CD4-positive, alpha-beta memory T cell (primary cell): ENCODE data around the gene ORC5. TPM values are rescaled to one million over a fixed set of nuclear protein-coding genes. Genes with fewer than 3 reads are reported as not detected.

Experiments used
- CTCF ChIA-PET: fragments of 350-600 bp; sonication (Branson Sonifier 250); formaldehyde crosslinking; loops from one replicate; lab custom pipeline; 2021; ENCODE audit warnings: inconsistent platforms; ENCODE audit not compliant: partially characterized antibody; lab: Charles Lee
- POLR2A ChIA-PET: fragments of 350-600 bp; sonication (Branson Sonifier 250); formaldehyde crosslinking; loops from one replicate; lab custom pipeline; 2021; ENCODE audit not compliant: partially characterized antibody; lab: Charles Lee
- DNase-seq, 5 donors: peaks; one replicate each; pipeline versions ENCODE4 v3.0.0 to v3.0.0-alpha.2; 2020 to 2022; ENCODE audit warnings: mixed read lengths in 1 of 5
- H3K27ac ChIP-seq: one replicate; pipeline ENCODE4 v1.7.0; 2013; ENCODE audit warnings: low read depth, low read length
- H3K27me3 ChIP-seq: 2 replicates; pipeline ENCODE4 v1.7.0; 2013; ENCODE audit warnings: mild to moderate bottlenecking, low read length, moderate library complexity; ENCODE audit not compliant: insufficient read depth
- H3K36me3 ChIP-seq: 2 replicates; pipeline ENCODE4 v1.7.0; 2013; ENCODE audit warnings: mild to moderate bottlenecking, low read length, moderate library complexity; ENCODE audit not compliant: insufficient read depth
- H3K4me1 ChIP-seq: 2 replicates; pipeline ENCODE4 v1.7.0; 2013; ENCODE audit warnings: mild to moderate bottlenecking, low read length, moderate library complexity; ENCODE audit not compliant: insufficient read depth
- H3K4me3 ChIP-seq, 2 donors: one replicate each; pipeline ENCODE4 v1.7.0; 2013; ENCODE audit warnings: low read length in 2 of 2, mild to moderate bottlenecking in 1 of 2
- H3K9me3 ChIP-seq, 2 donors: one replicate each; pipeline ENCODE4 v1.7.0; 2013; ENCODE audit warnings: low read length in 2 of 2, control low read depth in 1 of 2; ENCODE audit not compliant: control insufficient read depth in 1 of 2
- H3K27ac Mint-ChIP-seq, 7 donors: one replicate each; pipeline ENCODE4 v1.8.0; 2020 to 2021; ENCODE audit warnings: mixed read lengths in 7 of 7, mild to moderate bottlenecking in 6 of 7, inconsistent platforms in 3 of 7, moderate library complexity in 3 of 7
- H3K27me3 Mint-ChIP-seq, 2 donors: one replicate each; pipeline ENCODE4 v1.8.0; 2020 to 2021; ENCODE audit warnings: mixed read lengths in 2 of 2
- H3K36me3 Mint-ChIP-seq, 2 donors: one replicate each; pipeline ENCODE4 v1.8.0; 2020 to 2021; ENCODE audit warnings: mixed read lengths in 2 of 2, inconsistent platforms in 1 of 2, mild to moderate bottlenecking in 1 of 2
- H3K4me1 Mint-ChIP-seq, 4 donors: one replicate each; pipeline ENCODE4 v1.8.0; 2020 to 2021; ENCODE audit warnings: mixed read lengths in 4 of 4, mild to moderate bottlenecking in 1 of 4
- H3K4me3 Mint-ChIP-seq, 8 donors: one replicate each; pipeline ENCODE4 v1.8.0; 2020 to 2021; ENCODE audit warnings: mixed read lengths in 8 of 8, mild to moderate bottlenecking in 7 of 8, moderate library complexity in 6 of 8, inconsistent platforms in 3 of 8
- H3K9me3 Mint-ChIP-seq, 8 donors: one replicate each; pipeline ENCODE4 v1.8.0; 2020 to 2021; ENCODE audit warnings: mixed read lengths in 8 of 8, mild to moderate bottlenecking in 5 of 8, inconsistent platforms in 3 of 8, moderate library complexity in 1 of 8
- intact Hi-C: fragments of 100-400 bp; cut with micrococcal nuclease; formaldehyde crosslinking; loops from one replicate; pipeline ENCODE4 v1.15.1; 2023
- polyA plus RNA-seq, 2 donors: library from polyadenylated mRNA; unstranded; fragments of 300-500 nt; fragmentation: Illumina TruSeq; gene quantifications; one replicate each; pipeline ENCODE4 v1.2.3, GENCODE V29; 2021
- total RNA-seq, 2 experiments: library from RNA; stranded (reverse); gene quantifications; one replicate each; pipeline ENCODE4 v1.2.3, GENCODE V29; 2021

Gene ORC5
- total RNA-seq = 10 to 100 TPM; 26.4 to 31.2 TPM
- 10 to 100 TPM; 19.0 to 28.3 TPM for polyA plus RNA-seq

DNA sequence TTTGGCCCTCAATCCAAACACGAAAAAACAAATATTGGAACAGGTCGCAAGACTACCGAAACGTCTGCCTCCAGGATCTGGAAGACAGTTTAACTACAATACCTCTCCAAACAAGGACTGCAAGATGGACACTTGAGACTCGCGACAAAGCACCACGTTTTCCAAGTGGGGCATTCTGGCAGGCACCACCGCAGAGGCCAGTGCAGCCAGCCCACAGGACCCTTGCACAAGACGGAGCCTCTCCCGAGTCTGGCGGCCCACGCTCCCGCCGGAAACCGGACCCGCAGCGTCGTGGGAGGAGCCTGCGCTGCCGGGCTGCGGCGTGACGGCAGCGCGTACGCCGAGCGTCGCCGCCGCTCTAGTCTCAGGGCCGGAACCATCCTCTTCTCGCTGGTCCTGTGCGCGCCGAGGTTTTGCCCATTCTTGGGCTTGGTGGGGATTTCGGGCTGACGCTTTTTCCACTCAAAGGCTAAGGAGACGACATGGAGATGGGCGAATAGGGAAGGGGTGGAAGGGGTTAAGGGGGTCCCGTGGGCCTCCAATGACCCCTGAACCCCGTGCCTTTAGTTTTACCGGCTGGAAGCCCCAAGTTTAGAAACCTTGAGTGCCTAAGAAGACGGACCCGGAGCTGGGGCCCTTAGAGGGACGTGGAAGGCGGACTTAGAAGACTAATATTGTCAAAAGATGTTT lies at the start of gene ORC5:
Gene ORC5, minus strand, starts transcription at position 283 of the 690 bp plus-strand sequence. Its CDS starts 109 bp downstream, at position 174.
- H3K9me3 Mint-ChIP-seq = peaks cover 0 to 7% (median 0%) of the 10 kb centered on the region in 8 donors
- intact Hi-C loops = loop anchor here (1.0 to 10.0 kb wide), 2 partner anchors 928 to 1063 kb away; partner anchors contain the start of gene NAPEPLD
- POLR2A ChIA-PET = interaction anchor here (0.7 kb wide), 1 partner anchor 24 kb away, joined by 3 read pairs; no protein-coding TSS in a partner anchor
- H3K27ac Mint-ChIP-seq = peak within 1 kb of the TSS; percentile 86 to 98 (median 97)
- Histone ChIP-seq H3K9me3 (no peaks in the 10 kb centered on the region), H3K36me3 (peaks cover 5% of the 10 kb centered on the region), H3K27me3 (no peaks in the 10 kb centered on the region), H3K4me1 (peaks cover 28% of the 10 kb centered on the region), H3K27ac (peak within 1 kb of the TSS; percentile 69), H3K4me3 (peak within 1 kb of the TSS; percentile 63 to 74)
- DNase-seq = peak; percentile 70 to 74 (median 73)
- peaks cover 10 to 21% of the 10 kb centered on the region in 2 donors for H3K36me3 Mint-ChIP-seq
- H3K4me1 Mint-ChIP-seq = peaks cover 26 to 38% (median 31%) of the 10 kb centered on the region in 4 donors
- peaks cover 6 to 18% of the 10 kb centered on the region in 2 donors for H3K27me3 Mint-ChIP-seq
- CTCF ChIA-PET = no interaction called here
- H3K4me3 Mint-ChIP-seq = peak within 1 kb of the TSS; percentile 92 to 98 (median 96)

DNA sequence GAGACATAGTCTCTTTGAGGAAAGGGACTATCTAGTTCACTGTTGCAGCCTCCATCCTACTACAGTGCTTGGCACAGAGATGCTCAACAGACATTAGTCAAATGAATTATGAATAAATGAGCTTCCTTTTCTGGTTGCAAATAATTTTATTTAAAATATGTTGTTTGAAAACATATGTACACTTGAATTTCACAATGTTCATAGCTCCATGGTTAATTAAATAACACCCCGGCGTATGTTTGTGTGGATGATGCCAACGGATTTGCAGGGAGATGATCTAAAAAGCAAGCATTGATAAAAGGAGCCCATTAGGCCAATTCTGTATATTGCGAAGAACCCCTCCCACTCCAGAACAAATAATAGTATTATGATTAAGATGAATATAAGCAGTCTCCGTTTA lies 47.8 kb upstream of the ORC5 start:
- no peaks in the 10 kb centered on the region for H3K4me1 ChIP-seq
- no peak for DNase-seq
- Mint-ChIP-seq H3K4me1 (no peaks in the 10 kb centered on the region), H3K36me3 (no peaks in the 10 kb centered on the region), H3K27ac (no peak overlapping the region), H3K4me3 (no peak overlapping the region), H3K9me3 (no peaks in the 10 kb centered on the region), H3K27me3 (peaks cover 3 to 14% of the 10 kb centered on the region in 2 donors)
- H3K27ac ChIP-seq = no peak overlapping the region
- no peaks in the 10 kb centered on the region for H3K27me3 ChIP-seq
- ChIA-PET POLR2A (no interaction called here), CTCF (interaction anchor here (1.9 kb wide), 1 partner anchor 24 kb away, joined by 6 read pairs; no protein-coding TSS in a partner anchor)
- no peak overlapping the region for H3K4me3 ChIP-seq
- no peaks in the 10 kb centered on the region for H3K9me3 ChIP-seq
- H3K36me3 ChIP-seq = no peaks in the 10 kb centered on the region
- intact Hi-C loops = no loop called here

GRCh38 chr7:104255194-104255593 lies 47.4 kb upstream of the ORC5 start:
- peaks cover 2 to 13% of the 10 kb centered on the region in 2 donors for H3K27me3 Mint-ChIP-seq
- ChIA-PET CTCF (interaction anchor here (1.9 kb wide), 1 partner anchor 24 kb away, joined by 6 read pairs; no protein-coding TSS in a partner anchor), POLR2A (no interaction called here)
- intact Hi-C loops = no loop called here
- no peak overlapping the region for H3K27ac ChIP-seq
- no peaks in the 10 kb centered on the region for H3K4me1 Mint-ChIP-seq
- H3K4me3 ChIP-seq = no peak overlapping the region
- no peak overlapping the region for H3K4me3 Mint-ChIP-seq
- H3K4me1 ChIP-seq = no peaks in the 10 kb centered on the region
- H3K36me3 Mint-ChIP-seq = no peaks in the 10 kb centered on the region
- H3K9me3 ChIP-seq = no peaks in the 10 kb centered on the region
- H3K27ac Mint-ChIP-seq = no peak overlapping the region
- H3K9me3 Mint-ChIP-seq = no peaks in the 10 kb centered on the region
- no peaks in the 10 kb centered on the region for H3K36me3 ChIP-seq
- no peaks in the 10 kb centered on the region for H3K27me3 ChIP-seq
- DNase-seq = no peak

GRCh38 chr7:104254696-104255095 lies 46.9 kb upstream of the ORC5 start:
- no peak overlapping the region for H3K27ac Mint-ChIP-seq
- H3K27me3 ChIP-seq = no peaks in the 10 kb centered on the region
- H3K27me3 Mint-ChIP-seq = peaks cover 2 to 14% of the 10 kb centered on the region in 2 donors
- ChIA-PET POLR2A (no interaction called here), CTCF (interaction anchor here (1.9 kb wide), 1 partner anchor 23 kb away, joined by 6 read pairs; no protein-coding TSS in a partner anchor)
- H3K9me3 ChIP-seq = no peaks in the 10 kb centered on the region
- H3K4me3 ChIP-seq = no peak overlapping the region
- no peaks in the 10 kb centered on the region for H3K36me3 ChIP-seq
- peaks cover 0 to 2% (median 0%) of the 10 kb centered on the region in 8 donors for H3K9me3 Mint-ChIP-seq
- no peak for DNase-seq
- intact Hi-C loops = no loop called here
- H3K4me1 Mint-ChIP-seq = no peaks in the 10 kb centered on the region
- H3K4me3 Mint-ChIP-seq = no peak overlapping the region
- H3K4me1 ChIP-seq = no peaks in the 10 kb centered on the region
- no peak overlapping the region for H3K27ac ChIP-seq
- H3K36me3 Mint-ChIP-seq = no peaks in the 10 kb centered on the region

DNA sequence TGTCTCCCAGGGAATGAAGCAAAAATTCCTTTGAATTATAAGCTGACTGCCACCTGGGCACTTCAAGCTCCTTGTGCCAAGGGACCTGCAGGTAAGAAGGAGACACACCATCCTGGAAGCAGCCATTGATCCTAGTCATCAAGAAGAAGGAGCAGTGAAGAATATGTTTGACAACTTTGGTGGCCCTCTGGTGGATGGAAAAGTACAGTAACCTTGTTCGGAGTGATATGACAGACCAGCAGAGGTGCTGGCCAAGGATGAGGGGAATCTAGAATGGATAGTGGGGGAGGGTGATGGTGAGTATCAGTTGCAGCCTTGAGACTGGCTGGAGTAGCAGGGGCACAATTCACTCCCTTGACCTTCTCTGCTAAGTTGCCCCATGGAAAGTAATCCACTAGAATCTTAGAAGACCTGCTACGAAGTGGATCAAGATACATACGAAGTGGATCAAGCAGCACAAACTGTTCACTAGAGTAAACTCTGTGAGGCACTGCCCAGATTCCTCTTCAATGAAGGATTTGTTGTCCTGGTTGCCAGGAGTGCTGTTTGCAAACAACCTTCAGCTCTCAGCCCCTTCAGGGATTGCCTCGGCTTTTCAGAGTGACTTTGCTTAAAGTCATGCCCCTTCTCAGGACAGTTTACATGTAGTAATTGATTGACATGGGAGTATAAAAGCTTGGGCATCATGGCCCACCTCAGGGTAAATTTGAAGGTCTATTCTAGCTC lies 44.8 kb upstream of the ORC5 start:
- peaks cover 7 to 20% of the 10 kb centered on the region in 2 donors for H3K27me3 Mint-ChIP-seq
- DNase-seq = no peak
- ChIA-PET CTCF (interaction anchor here (0.7 to 1.6 kb wide), 3 partner anchors 12 to 21 kb away, joined by 3 to 5 read pairs (median 3); no protein-coding TSS in a partner anchor), POLR2A (no interaction called here)
- Histone ChIP-seq H3K36me3 (no peaks in the 10 kb centered on the region), H3K9me3 (no peaks in the 10 kb centered on the region), H3K4me1 (no peaks in the 10 kb centered on the region), H3K27me3 (no peaks in the 10 kb centered on the region), H3K4me3 (no peak overlapping the region), H3K27ac (no peak overlapping the region)
- H3K4me1 Mint-ChIP-seq = no peaks in the 10 kb centered on the region
- H3K27ac Mint-ChIP-seq = no peak overlapping the region
- intact Hi-C loops = no loop called here
- H3K36me3 Mint-ChIP-seq = no peaks in the 10 kb centered on the region
- H3K9me3 Mint-ChIP-seq = peaks cover 0 to 4% (median 0%) of the 10 kb centered on the region in 8 donors
- H3K4me3 Mint-ChIP-seq = no peak overlapping the region

DNA sequence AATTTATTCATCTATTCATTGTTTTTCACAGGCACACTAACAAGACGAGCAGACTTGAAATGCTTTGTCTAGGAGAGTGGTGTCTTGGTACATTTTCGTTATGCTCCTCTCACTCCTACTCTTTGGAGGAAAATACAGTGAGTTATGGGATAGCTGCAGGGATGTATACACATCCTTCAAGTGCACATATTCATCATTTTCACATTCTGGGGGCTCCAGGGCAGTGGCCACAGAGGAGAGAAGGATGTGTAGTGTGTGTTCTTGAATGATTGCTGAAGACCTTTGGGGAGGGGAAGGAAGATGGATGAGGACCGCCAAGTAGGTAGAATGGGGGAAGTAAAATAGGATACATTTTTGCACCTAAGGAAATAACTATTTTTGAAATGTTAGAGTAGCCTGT lies 34.8 kb upstream of the ORC5 start:
- Mint-ChIP-seq H3K4me1 (peaks cover 0 to 1% (median 0%) of the 10 kb centered on the region in 4 donors), H3K9me3 (peaks cover 0 to 2% (median 0%) of the 10 kb centered on the region in 8 donors), H3K27me3 (peaks cover 23 to 25% of the 10 kb centered on the region in 2 donors), H3K27ac (peak overlapping the region in 1 of 7 donors; percentile 38), H3K4me3 (no peak overlapping the region), H3K36me3 (no peaks in the 10 kb centered on the region)
- Histone ChIP-seq H3K4me1 (no peaks in the 10 kb centered on the region), H3K27me3 (no peaks in the 10 kb centered on the region), H3K36me3 (no peaks in the 10 kb centered on the region), H3K9me3 (no peaks in the 10 kb centered on the region), H3K4me3 (no peak overlapping the region), H3K27ac (no peak overlapping the region)
- intact Hi-C loops = no loop called here
- DNase-seq = no peak
- CTCF ChIA-PET = interaction anchor here (3.7 kb wide), 1 partner anchor 11 kb away, joined by 23 read pairs; no protein-coding TSS in a partner anchor
- POLR2A ChIA-PET = no interaction called here
